DMS53 (cell line): ENCODE measurements around the gene SRRM3.
"Not testable (repeated sequence)": the region's sequence is repeated elsewhere in the genome, so short reads cannot be mapped to it uniquely, and the experiment has no call there.

Experiments
- DNase-seq: peaks from one replicate; lab custom pipeline; 2025; lab: John Stamatoyannopoulos, UW

The SRRM3 gene

GRCh38 chr7:76290847-76291350 is 89.2 kb downstream of the SRRM3 start:
- DNase-seq, result not testable (repeated sequence)

DNA sequence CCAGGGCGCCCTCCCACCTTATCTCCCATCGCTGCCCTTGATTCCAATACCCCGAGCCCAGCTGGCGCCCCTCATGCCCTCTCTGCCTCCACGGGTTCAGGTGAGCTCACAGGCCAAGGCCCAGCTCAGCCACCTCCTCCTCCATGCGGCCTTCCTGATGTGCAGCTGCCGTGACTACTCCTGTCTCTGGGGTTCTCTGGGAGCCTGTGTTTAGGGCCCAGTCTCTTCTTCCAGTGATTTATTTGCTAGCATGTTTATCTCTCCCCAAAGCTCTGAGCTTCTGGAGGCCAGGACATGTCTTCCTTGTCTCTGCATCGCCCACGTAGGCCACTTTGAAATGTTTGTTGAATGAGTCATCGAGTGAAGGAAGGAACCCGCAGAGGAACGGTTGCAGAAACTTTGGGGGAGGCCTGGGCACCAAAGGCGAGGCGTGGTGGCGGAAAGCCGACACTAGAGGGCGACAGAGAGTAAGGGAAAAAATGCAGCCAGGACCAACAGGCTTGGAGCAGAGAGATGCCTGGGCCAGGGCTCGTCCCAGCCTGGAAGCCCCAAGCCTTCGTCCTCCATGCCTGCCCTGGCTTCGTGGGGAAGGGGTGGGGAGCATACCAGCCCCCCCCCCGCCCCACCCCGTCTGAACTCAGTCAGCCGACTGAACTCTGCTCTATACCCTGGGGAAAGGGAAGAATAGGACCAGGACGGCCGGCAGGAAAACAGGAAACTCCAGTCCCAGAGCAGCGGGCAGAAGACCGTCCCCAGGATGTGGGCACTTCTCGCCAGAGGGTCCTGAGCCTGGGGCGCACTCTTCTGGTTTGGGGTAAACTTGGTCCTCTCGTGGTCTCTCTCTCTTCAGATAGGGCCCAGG is 89.9 kb downstream of the SRRM3 start:
- DNase-seq, result peak; percentile 95

DNA sequence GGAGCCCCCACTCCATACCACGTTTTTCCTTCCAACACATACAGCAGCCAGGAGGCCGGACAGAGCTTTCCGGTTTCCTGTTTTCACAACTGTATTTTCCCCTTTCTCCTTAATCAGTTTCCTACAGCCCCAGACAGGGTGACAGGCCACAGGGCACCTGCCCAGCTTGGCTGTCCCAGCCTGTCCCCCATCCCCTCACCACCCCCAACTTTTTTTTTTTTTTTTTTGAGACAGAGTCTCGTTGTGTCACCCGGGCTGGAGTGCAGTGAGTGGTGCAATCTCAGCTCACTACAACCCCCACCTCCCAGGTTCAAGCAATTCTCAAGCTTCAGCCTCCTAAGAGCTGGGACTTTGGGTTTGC is 90.5 kb downstream of the SRRM3 start:
- DNase-seq, result no peak

GRCh38 chr7:76292911-76293310 is 91.2 kb downstream of the SRRM3 start:
- not testable (repeated sequence) for DNase-seq

GRCh38 chr7:76293407-76293901 is 91.8 kb downstream of the SRRM3 start:
- DNase-seq, result peak; percentile 63

GRCh38 chr7:76294344-76295024 is 92.8 kb downstream of the SRRM3 start:
- DNase-seq, result peak; percentile 96

DNA sequence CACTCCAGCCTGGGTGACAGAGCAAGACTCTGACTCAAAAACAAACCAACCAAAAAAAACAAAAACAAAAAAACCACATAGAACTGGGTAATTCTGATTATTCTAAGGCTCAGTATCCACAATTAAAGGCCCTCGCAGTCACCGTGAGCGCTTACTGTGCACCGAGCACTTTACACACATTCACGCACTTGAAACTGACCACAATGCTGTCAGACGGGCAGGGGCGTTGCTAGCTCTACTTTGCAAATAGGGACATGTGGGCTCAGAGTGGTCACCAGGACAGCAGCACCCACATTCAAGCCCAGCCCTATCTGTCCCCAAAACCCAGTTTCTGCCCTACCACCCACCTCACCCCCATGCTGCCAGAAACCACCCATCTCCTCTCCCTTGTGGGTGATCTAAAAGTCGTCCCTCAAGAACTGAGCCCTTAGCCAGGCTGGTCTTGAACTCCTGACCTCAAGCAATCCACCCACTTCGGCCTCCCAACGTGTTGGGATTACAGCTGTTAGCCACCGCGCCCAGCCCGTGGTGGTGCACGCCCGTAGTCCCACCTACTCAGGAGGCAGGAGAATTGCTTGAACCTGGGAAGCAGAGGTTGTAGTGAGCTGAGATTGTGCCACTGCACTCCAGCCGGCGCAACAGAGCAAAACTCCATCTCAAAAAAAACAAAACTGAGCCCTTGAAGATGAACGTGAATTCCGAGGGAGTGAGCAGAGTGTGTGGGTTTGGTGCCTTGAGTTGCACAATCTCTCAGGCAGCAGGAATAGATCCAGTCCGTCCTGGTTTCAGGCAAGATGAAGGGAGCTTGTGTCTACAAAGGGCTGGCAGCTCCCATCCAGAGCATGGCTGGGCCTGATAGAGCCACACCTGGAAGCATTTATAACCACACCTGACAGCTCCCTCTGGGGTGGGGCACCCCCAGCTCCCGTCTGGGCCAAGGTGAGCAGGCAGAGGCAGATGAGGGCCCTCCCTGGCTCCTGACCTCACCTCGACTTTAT is 95.3 kb downstream of the SRRM3 start:
- DNase-seq, result peak; percentile 42

DNA sequence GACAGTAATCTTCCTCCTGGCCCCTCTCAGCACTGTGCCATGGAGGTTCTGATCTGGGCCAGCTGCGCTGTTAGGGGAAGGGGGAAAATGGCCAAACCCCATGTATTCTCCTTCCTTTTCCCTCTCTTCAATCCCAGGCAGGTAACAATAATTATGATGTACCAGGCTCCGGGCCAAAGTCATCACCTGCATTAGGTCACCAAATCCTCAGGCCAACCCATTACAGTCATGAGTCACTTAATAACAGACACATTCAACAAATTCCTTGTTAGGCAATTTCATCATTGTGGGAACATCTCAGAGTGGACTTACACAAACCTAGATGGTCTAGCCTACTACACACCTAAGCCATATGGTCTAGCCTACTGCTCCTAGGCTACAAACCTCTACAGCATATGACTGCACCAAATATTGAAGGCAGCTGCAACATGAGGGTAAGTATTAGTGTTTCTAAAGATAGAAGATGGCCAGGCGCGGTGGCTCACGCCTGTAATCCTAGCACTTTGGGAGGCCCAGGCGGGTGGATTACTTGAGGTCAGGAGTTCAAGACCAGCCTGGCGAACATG is 98.6 kb downstream of the SRRM3 start:
- peak; percentile 94 for DNase-seq

GRCh38 chr7:76301000-76301399 is 99.3 kb downstream of the SRRM3 start:
- no peak for DNase-seq

- DNase-seq, result peak; percentile 97
Observed at GRCh38 chr7:76302347-76303201, 100.9 kb downstream of the SRRM3 start, which contains the start of gene HSPB1. HSPB1 (plus strand) TSS chr7:76302673; CDS start chr7:76302713, 40 bp downstream.

DNA sequence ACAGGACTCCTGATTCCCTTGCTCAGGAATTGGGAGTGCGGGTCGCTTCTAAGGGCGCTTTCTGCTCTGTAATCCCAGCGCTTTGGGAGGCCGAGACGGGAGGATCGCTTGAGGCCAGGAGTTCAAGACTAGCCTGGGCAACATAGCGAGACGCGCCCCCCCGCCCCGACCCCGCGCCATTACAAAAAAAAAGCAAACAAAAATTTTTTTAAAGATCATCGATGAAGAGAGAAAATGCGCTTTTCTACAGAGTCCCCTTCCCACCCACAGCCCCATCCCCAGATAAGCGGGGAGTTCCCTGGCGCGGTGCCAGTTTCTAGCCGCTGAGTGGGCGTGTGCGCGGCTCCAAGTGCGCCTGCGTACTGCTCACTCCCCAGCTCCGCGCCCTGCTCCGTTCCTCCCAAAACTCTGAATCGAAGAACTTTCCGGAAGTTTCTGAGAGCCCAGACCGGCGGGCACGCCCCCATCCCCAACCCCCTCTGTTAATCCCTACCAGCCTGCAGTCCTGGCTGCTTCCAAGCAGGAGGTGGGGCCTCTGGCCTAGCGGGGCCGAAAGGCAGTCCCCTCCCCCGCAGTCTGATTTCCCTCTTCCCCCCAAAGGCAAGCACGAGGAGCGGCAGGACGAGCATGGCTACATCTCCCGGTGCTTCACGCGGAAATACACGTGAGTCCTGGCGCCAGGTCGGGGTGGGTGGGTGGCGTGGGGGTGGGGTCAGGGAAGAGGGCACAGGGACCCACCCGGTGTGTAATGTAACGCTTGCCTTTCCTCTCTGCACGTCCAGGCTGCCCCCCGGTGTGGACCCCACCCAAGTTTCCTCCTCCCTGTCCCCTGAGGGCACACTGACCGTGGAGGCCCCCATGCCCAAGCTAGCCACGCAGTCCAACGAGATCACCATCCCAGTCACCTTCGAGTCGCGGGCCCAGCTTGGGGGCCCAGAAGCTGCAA is 101.8 kb downstream of the SRRM3 start:
- peak; percentile 95 for DNase-seq

- no peak for DNase-seq
Observed at GRCh38 chr7:76304888-76305375, 103.2 kb downstream of the SRRM3 start.

GRCh38 chr7:76308874-76309273 is 107.2 kb downstream of the SRRM3 start:
- not testable (repeated sequence) for DNase-seq

GRCh38 chr7:76309341-76310101 is 107.8 kb downstream of the SRRM3 start:
- not testable (repeated sequence) for DNase-seq

GRCh38 chr7:76310102-76310957 is 108.6 kb downstream of the SRRM3 start:
- peak; percentile 68 for DNase-seq

DNA sequence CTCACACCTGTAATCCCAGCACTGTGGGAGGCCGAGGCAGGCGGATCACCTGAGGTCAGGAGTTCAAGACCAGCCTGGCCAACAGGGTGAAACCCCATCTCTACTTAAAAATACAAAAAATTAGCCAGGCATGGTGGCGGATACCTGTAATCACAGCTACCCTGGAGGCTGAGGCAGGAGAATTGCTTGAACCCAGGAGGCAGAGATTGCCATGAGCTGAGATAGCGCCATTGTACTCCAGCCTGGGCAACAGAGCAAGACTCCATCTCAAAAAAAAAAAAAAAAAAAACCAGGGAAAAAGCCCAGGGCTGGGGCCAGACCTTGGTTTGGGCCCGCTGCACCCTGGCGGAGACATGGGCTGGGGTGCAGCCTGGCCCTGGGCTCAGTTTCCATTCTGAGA is 110.1 kb downstream of the SRRM3 start:
- DNase-seq, result not testable (repeated sequence)

DNA sequence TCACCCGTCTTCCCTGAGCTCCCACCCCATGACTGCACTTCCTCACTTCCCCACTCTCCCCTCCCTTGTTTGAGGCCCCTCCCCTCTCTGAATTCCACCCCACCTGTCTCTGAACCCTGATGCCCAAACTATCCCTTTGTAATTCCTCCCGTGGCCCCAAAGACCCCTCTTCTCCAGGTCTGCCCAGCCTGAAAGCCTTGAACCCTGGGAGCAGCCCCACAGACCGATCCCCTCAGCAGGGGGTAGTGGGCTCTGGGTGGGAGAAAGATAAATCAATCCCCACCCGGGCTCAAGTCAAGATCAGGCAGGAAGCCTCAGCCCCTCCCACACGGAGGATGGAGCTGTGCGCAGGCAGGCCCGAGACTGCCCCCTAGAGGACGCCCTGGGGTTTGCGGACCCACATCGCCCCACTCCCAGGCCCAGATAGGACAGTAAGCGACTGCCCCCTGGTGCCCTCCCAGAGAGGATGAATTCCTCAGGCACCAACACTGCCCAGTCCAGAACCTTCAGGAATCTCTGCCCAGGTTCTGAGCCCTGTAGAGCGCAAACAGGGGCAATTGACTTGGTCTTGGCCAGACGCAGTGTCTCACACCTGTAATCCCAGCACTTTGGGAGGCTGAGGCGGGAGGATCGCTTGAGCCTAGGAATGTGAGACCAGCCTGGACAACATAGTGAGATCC is 112.5 kb downstream of the SRRM3 start:
- DNase-seq, result peak; percentile 97
